Thyroid gland (tissue), 4 donors: Measurements from ENCODE around the gene RAPGEF1. TPM values are rescaled to one million over a fixed set of nuclear protein-coding genes. Genes with fewer than 3 reads are reported as not detected.
"Not testable (repeated sequence)": the region's sequence is repeated elsewhere in the genome, so short reads cannot be mapped to it uniquely, and the experiment has no call there.

Experiments used
- DNase-seq, 2 donors: peaks; one replicate each; pipeline ENCODE4 v3.0.0-alpha.2; 2019
- H3K27ac ChIP-seq, 3 donors: fragments of 200-600 bp; sonication (generic); 1 replicate in 2 of 3; 2 replicates in 1 of 3; pipeline ENCODE4 v1.5.1; 2016 to 2019; ENCODE audit warnings: mild to moderate bottlenecking in 1 of 3, moderate library complexity in 1 of 3
- H3K27me3 ChIP-seq: fragments of 200-600 bp; sonication (generic); one replicate; pipeline ENCODE4 v1.5.1; 2019
- H3K36me3 ChIP-seq, 2 donors: fragments of 200-600 bp; sonication (generic); one replicate each; pipeline ENCODE4 v1.5.1; 2016 to 2019
- H3K4me1 ChIP-seq, 2 donors: fragments of 200-600 bp; sonication (generic); one replicate each; pipeline ENCODE4 v1.5.1; 2017 to 2019
- H3K4me3 ChIP-seq, 3 donors: fragments of 200-600 bp; sonication (generic); replicated peaks in 1 of 3; 1 replicate in 2 of 3; 2 replicates in 1 of 3; pipeline ENCODE4 v1.5.1; 2016; ENCODE audit warnings: mild to moderate bottlenecking in 1 of 3
- H3K9me3 ChIP-seq: fragments of 200-600 bp; sonication (generic); one replicate; pipeline ENCODE4 v1.5.1; 2017
- CTCF ChIP-seq, 6 experiments: fragments of 200-600 bp in 3 of 6; fragments of 450-650 bp in 3 of 6; sonication (generic) in 3 of 6; IDR thresholded peaks; one replicate each; pipeline ENCODE4 v1.5.1; 2016 to 2019; ENCODE audit warnings: antibody characterized with exemption in 6 of 6, mild to moderate bottlenecking in 2 of 6, inconsistent platforms in 1 of 6, moderate library complexity in 1 of 6
- POLR2A ChIP-seq, 2 donors: fragments of 450-650 bp; IDR thresholded peaks; one replicate each; pipeline ENCODE4 v1.6.1; 2017; ENCODE audit warnings: antibody characterized with exemption in 2 of 2, mild to moderate bottlenecking in 2 of 2, moderate library complexity in 1 of 2
- WGBS, 2 donors: methylation state at CpG; one replicate each; pipeline ENCODE4 v1.1.5; 2017; 5-methylcytosine and 5-hydroxymethylcytosine counted together
- intact Hi-C: fragments of 100-400 bp; cut with DNase I; formaldehyde crosslinking; loops from one replicate; pipeline ENCODE4 v1.15.1; 2023
- total RNA-seq, 4 donors: library from RNA; depleted of rRNA; stranded (reverse); fragments of >200 nt; gene quantifications; one replicate each; pipeline ENCODE4 v1.2.3, GENCODE V29; 2016

RAPGEF1 gene
- total RNA-seq, 4 donors from 2014 or later: 39.6 to 52.5 (median 44.9) TPM

GRCh38 chr9:131714161-131714646 lies 25.7 kb downstream of the RAPGEF1 start:
- H3K36me3 ChIP-seq: no peaks in the 10 kb centered on the region
- 54 to 70% methylated on average over 10 of the region's 10 CpGs for WGBS, 2 donors
- H3K27me3 ChIP-seq: no peaks in the 10 kb centered on the region
- H3K9me3 ChIP-seq: no peaks in the 10 kb centered on the region
- peak overlapping the region; percentile 58 to 78 (median 78) for H3K27ac ChIP-seq
- H3K4me1 ChIP-seq: peaks cover 15 to 60% of the 10 kb centered on the region in 2 donors
- intact Hi-C loops: no loop called here
- H3K4me3 ChIP-seq: no peak overlapping the region
- peak in 1 of 2 donors; percentile 31 for DNase-seq
- no peak for TF ChIP-seq POLR2A (IDR thresholded peaks at IDR 0.05)
- TF ChIP-seq CTCF (IDR thresholded peaks at IDR 0.05): no peak

- TF ChIP-seq CTCF (IDR thresholded peaks at IDR 0.05): no peak
- no peak for TF ChIP-seq POLR2A (IDR thresholded peaks at IDR 0.05)
- WGBS, 2 donors: 93 to 95% methylated on average over 8 of the region's 8 CpGs
- no peaks in the 10 kb centered on the region for H3K9me3 ChIP-seq
- no peak for DNase-seq
- H3K4me1 ChIP-seq: peaks cover 24 to 72% of the 10 kb centered on the region in 2 donors
- intact Hi-C loops: no loop called here
- peak overlapping the region; percentile 58 to 78 (median 78) for H3K27ac ChIP-seq
- H3K4me3 ChIP-seq: no peak overlapping the region
- no peaks in the 10 kb centered on the region for H3K36me3 ChIP-seq
- H3K27me3 ChIP-seq: no peaks in the 10 kb centered on the region
Observed at GRCh38 chr9:131713016-131713415, 26.9 kb downstream of the RAPGEF1 start.

- 83 to 84% methylated on average over 10 of the region's 10 CpGs for WGBS, 2 donors
- Histone ChIP-seq H3K9me3 (no peaks in the 10 kb centered on the region), H3K4me3 (no peak overlapping the region), H3K4me1 (peaks cover 28 to 78% of the 10 kb centered on the region in 2 donors), H3K27ac (peak overlapping the region in 1 of 3 donors; percentile 78), H3K36me3 (no peaks in the 10 kb centered on the region), H3K27me3 (no peaks in the 10 kb centered on the region)
- intact Hi-C loops: no loop called here
- TF ChIP-seq CTCF (IDR thresholded peaks at IDR 0.05): no peak
- TF ChIP-seq POLR2A (IDR thresholded peaks at IDR 0.05): no peak
- DNase-seq: no peak
Observed at GRCh38 chr9:131712151-131712716, 27.6 kb downstream of the RAPGEF1 start.

GRCh38 chr9:131709771-131710431 lies 30.0 kb downstream of the RAPGEF1 start:
- no peak for DNase-seq
- intact Hi-C loops: no loop called here
- Histone ChIP-seq H3K4me1 (peaks cover 28 to 82% of the 10 kb centered on the region in 2 donors), H3K27me3 (no peaks in the 10 kb centered on the region), H3K9me3 (no peaks in the 10 kb centered on the region), H3K27ac (peak overlapping the region; percentile 2 to 77 (median 66)), H3K36me3 (no peaks in the 10 kb centered on the region), H3K4me3 (no peak overlapping the region)
- WGBS, 2 donors: 56 to 61% methylated on average over 10 of the region's 10 CpGs
- TF ChIP-seq POLR2A (IDR thresholded peaks at IDR 0.05) (no peak), CTCF (IDR thresholded peaks at IDR 0.05) (no peak)

GRCh38 chr9:131709010-131709770 lies 30.7 kb downstream of the RAPGEF1 start:
- DNase-seq, H3K27me3 ChIP-seq, H3K9me3 ChIP-seq, H3K4me3 ChIP-seq, H3K36me3 ChIP-seq, intact Hi-C loops: not testable (repeated sequence)
- Histone ChIP-seq H3K27ac (peak overlapping the region; percentile 2 to 77 (median 66)), H3K4me1 (peaks cover 23 to 82% of the 10 kb centered on the region in 2 donors)
- WGBS, 2 donors: 76 to 89% methylated on average over 14 of the region's 14 CpGs
